ENCODE measurements around the gene BHMT2. TPM values are rescaled to one million over a fixed set of nuclear protein-coding genes. Genes with fewer than 3 reads are reported as not detected.
A peak's percentile ranks its signal among the peaks of the same experiment; 100 is the strongest.

BHMT2 gene
- total and polyA plus RNA-seq, 3 donors from 2014 or later: 10.1 to 12.0 (median 10.1) TPM

- DNase-seq: no peak
- Histone ChIP-seq H3K27ac (no peak overlapping the region), H3K27me3 (no peaks in the 10 kb centered on the region), H3K4me1 (peaks cover 5% of the 10 kb centered on the region), H3K9me3 (no peaks in the 10 kb centered on the region), H3K36me3 (ENCODE audit: low read depth, missing control alignments) (no peaks in the 10 kb centered on the region), H3K4me3 (no peak overlapping the region)
- intact Hi-C loops (cut with DNase I; ENCODE audit: low total_unique reads): no loop called here
- no peak for TF ChIP-seq CTCF (IDR thresholded peaks at IDR 0.05)
- no peak for TF ChIP-seq POLR2A (IDR thresholded peaks at IDR 0.05)
- 89 to 92% methylated on average over 1 of the region's 1 CpG for WGBS, 2 donors
These were observed 46.2 kb upstream of the BHMT2 start for GRCh38 chr5:79023348-79023747.

DNA sequence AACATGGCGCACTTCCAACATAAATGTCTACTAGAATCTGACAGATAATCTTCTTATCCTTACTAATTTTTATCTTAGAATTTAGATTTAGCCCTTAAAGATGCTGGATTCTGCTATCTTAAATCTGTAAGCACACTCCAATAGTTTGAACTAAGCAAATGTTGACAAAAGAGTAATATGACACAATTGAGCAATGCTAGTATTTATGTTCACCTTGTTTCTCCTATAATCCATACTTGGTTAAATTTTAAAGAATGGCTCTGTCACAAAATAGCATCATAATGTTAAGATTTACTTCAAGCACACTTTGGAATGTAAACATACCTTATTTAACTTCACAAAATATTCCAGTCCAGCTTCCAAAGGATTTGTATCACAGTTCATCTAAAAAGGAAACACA, 45.6 kb upstream of the BHMT2 start:
- Histone ChIP-seq H3K4me3 (no peak overlapping the region), H3K27me3 (no peaks in the 10 kb centered on the region), H3K9me3 (no peaks in the 10 kb centered on the region), H3K27ac (no peak overlapping the region), H3K36me3 (ENCODE audit: low read depth, missing control alignments) (no peaks in the 10 kb centered on the region), H3K4me1 (peaks cover 5% of the 10 kb centered on the region)
- intact Hi-C loops (cut with DNase I; ENCODE audit: low total_unique reads): no loop called here
- WGBS, 2 donors: 92 to 97% methylated on average over 1 of the region's 1 CpG
- TF ChIP-seq CTCF (IDR thresholded peaks at IDR 0.05) (no peak), POLR2A (IDR thresholded peaks at IDR 0.05) (no peak)
- DNase-seq: no peak

DNA sequence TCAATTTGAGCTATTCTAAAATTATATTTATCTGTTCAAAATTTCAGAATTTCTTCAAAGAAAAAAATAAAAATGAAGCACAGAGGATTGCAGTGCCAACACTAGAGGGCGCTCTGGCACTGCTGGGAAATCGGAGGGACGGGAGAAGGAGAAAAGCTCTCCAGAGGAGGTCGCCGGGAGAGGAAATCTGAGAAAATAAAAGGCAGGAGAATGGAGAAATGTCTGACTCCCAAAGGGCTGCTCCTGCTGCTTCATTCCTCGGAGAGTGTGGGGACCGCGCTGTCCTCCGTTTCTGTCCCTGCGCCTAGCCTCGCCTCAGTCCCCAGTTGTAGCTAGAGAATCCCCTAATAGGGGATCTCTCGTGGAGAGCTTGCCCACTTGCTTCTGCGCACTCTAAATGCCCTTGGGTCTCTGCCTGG, 44.5 kb upstream of the BHMT2 start:
- DNase-seq: peak; percentile 66
- peak; percentile 78 to 96 (median 85) for TF ChIP-seq CTCF (IDR thresholded peaks at IDR 0.05)
- no peak for TF ChIP-seq POLR2A (IDR thresholded peaks at IDR 0.05)
- 3 to 4% methylated on average over 13 of the region's 13 CpGs for WGBS, 2 donors
- no peaks in the 10 kb centered on the region for H3K36me3 ChIP-seq (ENCODE audit: low read depth, missing control alignments)
- no peak overlapping the region for H3K27ac ChIP-seq
- intact Hi-C loops (cut with DNase I; ENCODE audit: low total_unique reads): loop anchor here (5.0 kb wide), 1 partner anchor 107 kb away; no protein-coding TSS in a partner anchor
- H3K9me3 ChIP-seq: no peaks in the 10 kb centered on the region
- peak overlapping the region in 1 of 2 donors; percentile 47 for H3K4me3 ChIP-seq
- no peaks in the 10 kb centered on the region for H3K27me3 ChIP-seq
- peaks cover 5% of the 10 kb centered on the region for H3K4me1 ChIP-seq

DNA sequence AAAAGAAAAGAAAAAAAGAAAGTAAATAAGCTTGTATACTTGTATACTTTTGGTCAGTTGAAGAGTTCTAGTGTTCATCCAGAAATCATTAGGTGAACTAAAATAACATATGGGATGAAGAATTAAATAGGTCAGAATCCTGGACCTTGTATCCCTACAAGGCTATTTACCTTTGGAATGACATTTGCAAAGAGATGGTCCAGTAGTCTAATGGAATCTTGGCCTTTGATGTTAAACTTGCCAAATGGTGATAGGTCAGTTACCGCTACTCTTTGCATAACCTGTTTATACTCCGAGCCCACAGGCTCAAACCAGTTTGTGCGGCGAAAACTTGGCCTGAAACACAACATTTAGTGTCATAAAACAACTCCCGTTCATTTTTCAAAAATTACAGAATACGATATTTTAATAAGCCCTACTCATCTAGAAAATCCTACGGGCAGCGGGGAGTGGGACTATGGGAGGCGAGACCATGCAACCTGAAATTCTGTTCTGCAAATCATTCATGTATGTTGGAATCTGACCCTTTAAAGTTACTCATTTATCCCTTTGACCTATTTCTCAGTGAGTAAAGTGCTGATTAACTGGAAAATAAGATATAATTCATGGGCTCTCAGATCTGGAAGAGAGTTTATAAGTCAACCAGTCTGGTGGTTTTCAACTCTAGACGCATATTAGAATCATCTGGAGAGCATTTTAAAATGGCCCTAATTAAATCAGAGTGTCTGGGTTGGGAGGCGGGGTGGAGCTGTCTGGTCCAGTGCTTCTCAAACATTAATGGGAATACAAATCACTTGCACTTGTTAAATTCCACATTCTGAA, 38.7 kb upstream of the BHMT2 start:
- DNase-seq: no peak
- H3K4me1 ChIP-seq: no peaks in the 10 kb centered on the region
- no peaks in the 10 kb centered on the region for H3K27me3 ChIP-seq
- H3K9me3 ChIP-seq: no peaks in the 10 kb centered on the region
- H3K36me3 ChIP-seq (ENCODE audit: low read depth, missing control alignments): no peaks in the 10 kb centered on the region
- no peak for TF ChIP-seq CTCF (IDR thresholded peaks at IDR 0.05)
- TF ChIP-seq POLR2A (IDR thresholded peaks at IDR 0.05): no peak
- WGBS, 2 donors: 91 to 96% methylated on average over 11 of the region's 11 CpGs
- H3K27ac ChIP-seq: no peak overlapping the region
- H3K4me3 ChIP-seq: no peak overlapping the region
- intact Hi-C loops (cut with DNase I; ENCODE audit: low total_unique reads): no loop called here

GRCh38 chr5:79031485-79031867, 38.1 kb upstream of the BHMT2 start:
- 88 to 100% methylated on average over 1 of the region's 1 CpG for WGBS, 2 donors
- Histone ChIP-seq H3K36me3 (ENCODE audit: low read depth, missing control alignments) (no peaks in the 10 kb centered on the region), H3K27me3 (no peaks in the 10 kb centered on the region), H3K4me1 (no peaks in the 10 kb centered on the region), H3K4me3 (no peak overlapping the region), H3K9me3 (no peaks in the 10 kb centered on the region), H3K27ac (no peak overlapping the region)
- TF ChIP-seq POLR2A (IDR thresholded peaks at IDR 0.05) (no peak), CTCF (IDR thresholded peaks at IDR 0.05) (no peak)
- no peak for DNase-seq
- intact Hi-C loops (cut with DNase I; ENCODE audit: low total_unique reads): no loop called here

Measured in testis (tissue), 3 donors.